RPMI8226 (cell line): ENCODE measurements around the gene SBSN.

ENCODE experiments used
- DNase-seq: peaks from one replicate; pipeline ENCODE4 v3.0.0-alpha.2; 2015

SBSN gene

DNA sequence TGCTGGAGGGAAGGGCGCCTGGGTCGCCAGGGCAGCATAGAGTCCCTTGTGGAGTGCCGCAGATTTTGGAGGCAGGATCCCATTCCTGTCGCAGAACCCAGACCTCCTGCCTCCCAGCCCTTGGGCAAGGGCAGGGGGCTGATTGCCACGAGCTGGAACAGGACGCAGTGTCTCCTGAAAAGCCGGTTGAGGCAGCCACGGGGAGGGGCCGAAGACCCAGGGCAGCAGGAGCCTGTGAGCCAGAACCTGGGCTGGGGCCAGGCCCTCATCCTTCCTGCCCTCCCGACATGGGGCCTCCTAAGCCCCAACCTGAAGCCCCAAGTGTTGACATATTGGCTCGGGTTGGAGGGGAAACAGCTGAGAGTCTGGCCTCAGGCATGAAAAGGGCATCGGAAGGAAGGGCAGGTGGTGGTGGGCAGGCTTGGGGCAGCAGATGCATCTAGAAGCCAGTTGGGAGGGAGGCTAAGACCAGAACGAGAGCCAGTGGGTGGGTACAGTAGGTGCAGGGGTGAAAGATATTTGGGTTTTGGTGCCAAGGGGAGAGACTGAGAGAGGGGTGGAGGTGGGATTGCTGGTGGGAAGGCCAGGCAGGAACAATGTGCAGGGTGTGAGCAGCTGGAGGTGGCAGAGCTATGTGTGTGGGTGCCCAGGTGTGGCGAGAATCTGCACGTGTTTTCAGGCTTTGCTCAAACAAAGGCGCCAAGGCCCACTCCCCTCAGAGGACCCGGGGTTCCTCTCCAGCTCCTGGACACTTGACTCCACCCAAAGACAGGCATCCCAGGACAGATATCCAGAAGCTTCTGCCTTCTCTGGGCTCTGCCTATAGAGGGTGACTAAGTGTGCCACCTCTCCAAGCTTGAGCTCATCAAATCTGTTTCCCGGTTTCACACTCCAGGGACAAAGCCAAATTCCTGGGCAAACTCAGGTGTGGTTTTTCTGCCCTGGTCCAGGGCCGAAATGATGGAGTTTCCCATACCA lies 1.4 kb upstream of the SBSN start:
- peak; percentile 28 for DNase-seq

DNA sequence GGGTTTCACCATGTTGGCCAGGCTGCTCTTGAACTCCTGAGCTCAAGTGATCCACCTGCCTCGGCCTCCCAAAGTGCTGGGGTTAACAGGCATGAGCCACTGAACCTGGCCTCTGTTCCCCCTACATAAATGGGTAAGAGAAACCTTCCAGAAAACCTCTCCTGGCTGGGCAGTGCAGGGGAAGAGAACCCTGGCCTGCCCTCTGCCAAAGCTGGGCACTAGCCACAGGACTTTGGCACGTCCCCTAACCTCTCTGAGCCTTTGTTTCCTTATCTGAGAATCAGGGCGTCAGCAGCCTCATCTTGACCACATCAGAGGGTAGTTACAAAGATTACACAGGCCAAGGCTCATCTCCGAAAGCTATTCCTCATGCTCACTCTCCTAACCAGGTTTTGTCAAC lies 2.2 kb downstream of the SBSN start:
- no peak for DNase-seq

DNA sequence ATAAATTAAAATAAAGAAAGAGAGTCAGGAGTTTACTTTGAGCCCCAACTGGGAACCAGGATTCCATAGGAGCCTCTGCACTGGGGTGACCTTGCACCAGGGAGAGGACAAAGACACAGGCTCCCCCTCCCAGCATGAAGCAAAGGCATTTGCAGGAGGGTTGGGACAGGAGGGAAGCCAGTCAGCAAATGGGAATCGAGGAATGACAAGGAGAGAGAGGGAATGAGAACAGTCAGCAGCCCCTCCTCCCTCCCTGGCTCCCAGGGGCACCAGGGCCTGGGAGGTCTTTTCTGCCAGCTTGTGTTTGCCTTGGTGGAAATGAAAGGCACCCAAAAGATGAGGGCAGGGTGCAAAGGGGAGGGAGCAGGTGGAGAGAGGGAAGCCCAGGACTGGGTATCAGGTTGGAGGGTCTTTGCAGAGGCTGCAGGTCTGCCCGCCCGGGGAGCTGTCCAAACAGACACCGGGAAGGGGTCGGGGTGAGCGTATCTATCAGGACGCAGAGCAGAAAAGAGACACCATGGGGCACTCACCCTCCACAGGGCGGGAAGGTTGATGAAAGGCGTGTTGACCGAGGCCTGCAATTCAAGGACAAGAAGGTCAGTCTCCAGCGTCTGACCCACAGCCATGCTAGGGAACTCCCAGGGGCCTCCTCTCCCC lies 3.8 kb downstream of the SBSN start:
- DNase-seq, result no peak

- no peak for DNase-seq
These were observed 5.3 kb downstream of the SBSN start for GRCh38 chr19:35522745-35523327.

- no peak for DNase-seq
These were observed 6.9 kb downstream of the SBSN start for GRCh38 chr19:35521124-35521743.

DNA sequence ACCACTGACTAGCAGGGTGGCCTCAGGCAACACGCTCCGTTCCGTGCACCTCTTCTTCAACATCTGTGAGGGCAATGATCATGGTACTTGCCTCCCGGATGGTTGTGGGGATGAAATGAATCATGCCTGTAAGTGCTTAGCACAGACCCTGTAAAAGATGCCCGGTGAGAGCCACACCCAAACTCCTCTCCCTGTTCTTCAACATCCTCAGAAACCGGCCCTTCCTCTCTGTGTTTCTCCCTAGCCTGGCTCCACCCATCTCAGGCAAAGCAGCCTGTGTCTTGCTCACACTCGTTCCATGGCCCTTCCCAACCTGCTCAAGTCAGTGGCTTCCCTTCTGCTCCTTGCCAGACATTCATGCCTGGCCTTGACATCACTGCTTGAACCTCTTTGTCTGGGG lies 8.8 kb downstream of the SBSN start:
- DNase-seq, result no peak

- DNase-seq, result no peak
These were observed 9.8 kb downstream of the SBSN start for GRCh38 chr19:35518313-35518712.

DNA sequence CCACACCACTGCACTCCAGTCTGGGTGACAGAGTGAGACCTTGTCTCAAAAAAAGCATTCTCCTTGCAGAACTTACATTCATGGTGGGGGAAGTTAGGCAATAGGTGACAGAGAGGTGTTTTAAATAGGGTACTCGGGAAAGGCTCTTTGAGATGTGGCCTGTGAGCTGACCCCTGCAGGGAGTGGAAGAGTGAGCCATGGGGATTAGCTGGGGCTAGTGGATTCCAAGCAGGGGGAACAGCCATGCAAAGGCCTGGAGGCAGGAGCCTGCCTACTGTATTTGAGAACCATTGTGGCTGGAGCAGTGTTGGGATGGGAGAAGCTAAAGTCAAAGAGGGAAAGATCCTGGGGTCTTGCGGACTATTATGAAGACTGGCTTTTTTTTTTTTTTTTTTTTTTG lies 10.8 kb downstream of the SBSN start:
- DNase-seq, result no peak

DNA sequence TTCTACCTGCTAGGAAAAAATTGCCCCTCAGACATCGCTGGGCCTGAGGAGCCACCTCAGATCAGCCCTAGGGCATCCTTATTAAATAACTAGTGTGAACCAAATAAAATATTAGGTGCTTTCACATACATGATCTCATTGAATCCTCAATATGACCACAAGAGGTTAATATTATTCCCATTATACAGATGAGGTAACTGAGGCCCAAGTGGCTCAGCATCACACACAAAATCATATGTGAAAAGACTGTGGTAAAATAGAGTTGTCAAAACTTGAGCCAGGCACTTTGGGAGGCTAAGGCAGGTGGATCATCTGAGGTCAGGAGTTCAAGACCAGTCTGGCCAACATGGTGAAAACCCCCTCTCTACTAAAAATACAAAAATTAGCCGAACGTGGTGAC lies 11.8 kb downstream of the SBSN start:
- DNase-seq, result no peak

DNA sequence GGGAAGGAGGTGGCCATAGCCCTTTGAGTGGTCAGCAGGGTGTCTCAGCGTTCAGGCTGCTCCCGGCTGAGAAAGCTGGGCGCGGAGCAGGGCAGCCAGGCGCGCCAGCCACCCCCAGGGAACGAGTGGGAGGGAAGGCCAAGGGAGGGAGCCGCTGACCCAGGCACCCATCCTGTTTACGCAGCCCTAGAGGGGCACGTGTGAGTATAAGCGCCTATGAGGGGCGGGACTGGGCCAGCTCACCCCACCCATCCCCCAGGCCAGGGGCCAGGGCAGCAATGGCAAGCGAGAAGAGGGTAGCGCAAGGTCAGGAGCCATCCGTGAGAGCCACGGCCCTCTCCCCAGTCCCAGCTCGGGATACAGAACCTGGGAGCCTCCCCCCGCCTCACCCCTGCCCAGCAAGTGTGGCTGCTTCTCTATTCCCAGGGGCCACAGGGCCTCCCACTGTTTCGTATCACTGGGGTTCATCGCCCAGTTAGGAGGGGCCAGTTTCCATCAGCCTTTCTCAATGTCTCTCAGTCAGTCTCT lies 13.8 kb downstream of the SBSN start:
- DNase-seq, result no peak

GRCh38 chr19:35513628-35514281 lies 14.4 kb downstream of the SBSN start, which contains the start of gene DMKN:
DMKN (minus strand) TSS chr19:35513649; CDS start chr19:35513475, 174 bp downstream.
- DNase-seq, result peak; percentile 53

DNA sequence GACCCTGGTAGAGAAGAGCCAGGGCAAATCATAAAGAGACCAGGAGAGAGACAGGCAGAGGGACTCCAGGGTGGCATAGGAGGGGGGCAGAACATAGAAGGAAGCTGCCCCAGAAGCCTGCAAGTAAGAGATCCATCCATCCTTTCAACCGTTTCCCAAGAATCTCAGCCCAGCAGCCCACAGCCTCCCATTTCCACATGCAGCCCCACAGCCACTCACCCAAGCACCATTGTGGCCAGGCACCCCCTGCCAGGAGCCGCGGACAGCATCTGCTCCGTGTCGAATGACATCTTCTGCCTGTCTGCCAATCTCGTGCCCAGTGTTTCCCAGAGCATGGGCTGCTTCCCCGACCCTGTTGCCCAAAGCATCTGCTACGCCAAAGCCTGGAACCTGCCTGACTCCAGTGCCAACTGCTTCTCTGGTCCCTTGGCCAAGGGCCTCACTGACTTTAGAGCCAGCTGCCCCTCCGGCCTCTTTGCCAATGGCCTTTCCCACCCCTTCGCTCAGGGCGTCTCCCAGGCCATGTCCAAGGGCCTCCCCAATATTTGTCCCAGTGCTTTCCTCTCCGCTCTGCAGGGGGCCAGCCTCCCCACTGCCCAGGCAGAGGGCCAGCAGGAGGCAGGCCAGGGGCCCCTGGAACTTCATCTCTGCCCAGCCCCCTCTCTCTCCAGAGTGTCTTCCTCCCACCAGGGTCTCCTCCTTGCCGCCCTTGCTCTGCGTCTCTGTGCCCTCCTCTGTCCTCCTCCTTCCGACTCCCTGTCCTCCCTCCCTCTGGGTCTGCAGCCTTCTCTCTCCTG lies 15.1 kb downstream of the SBSN start:
- no peak for DNase-seq

- no peak for DNase-seq
These were observed 16.8 kb downstream of the SBSN start for GRCh38 chr19:35511337-35511736.

GRCh38 chr19:35510626-35510964 lies 17.5 kb downstream of the SBSN start:
- DNase-seq, result no peak

- DNase-seq, result peak; percentile 72
These were observed 18.1 kb downstream of the SBSN start for GRCh38 chr19:35509861-35510625.

GRCh38 chr19:35509018-35509652 lies 19.0 kb downstream of the SBSN start:
- DNase-seq, result peak; percentile 74

- DNase-seq, result no peak
These were observed 20.0 kb downstream of the SBSN start for GRCh38 chr19:35508129-35508528.

GRCh38 chr19:35507561-35507960 lies 20.6 kb downstream of the SBSN start:
- DNase-seq, result no peak

- no peak for DNase-seq
These were observed 22.1 kb downstream of the SBSN start for GRCh38 chr19:35506011-35506410.

GRCh38 chr19:35502751-35503150 lies 25.4 kb downstream of the SBSN start:
- no peak for DNase-seq
